Lung microvascular endothelial cell (primary cell): ENCODE data around the gene KLHL28. TPM values are rescaled to one million over a fixed set of nuclear protein-coding genes. Genes with fewer than 3 reads are reported as not detected.
"Not testable (repeated sequence)": the region's sequence is repeated elsewhere in the genome, so short reads cannot be mapped to it uniquely, and the experiment has no call there.

ENCODE experiments used
- DNase-seq, 2 donors: peaks; one replicate each; pipeline versions ENCODE4 v3.0.0 to v3.0.0-alpha.2; 2010; ENCODE audit warnings: low read depth in 2 of 2
- total RNA-seq: library from RNA; depleted of rRNA; stranded (reverse); fragments of >200 nt; gene quantifications from 2 replicates; pipeline ENCODE4 v1.2.1, GENCODE V29; 2014

Gene KLHL28
- total RNA-seq, 1 donor from 2014 or later, result 9.3 TPM

DNA sequence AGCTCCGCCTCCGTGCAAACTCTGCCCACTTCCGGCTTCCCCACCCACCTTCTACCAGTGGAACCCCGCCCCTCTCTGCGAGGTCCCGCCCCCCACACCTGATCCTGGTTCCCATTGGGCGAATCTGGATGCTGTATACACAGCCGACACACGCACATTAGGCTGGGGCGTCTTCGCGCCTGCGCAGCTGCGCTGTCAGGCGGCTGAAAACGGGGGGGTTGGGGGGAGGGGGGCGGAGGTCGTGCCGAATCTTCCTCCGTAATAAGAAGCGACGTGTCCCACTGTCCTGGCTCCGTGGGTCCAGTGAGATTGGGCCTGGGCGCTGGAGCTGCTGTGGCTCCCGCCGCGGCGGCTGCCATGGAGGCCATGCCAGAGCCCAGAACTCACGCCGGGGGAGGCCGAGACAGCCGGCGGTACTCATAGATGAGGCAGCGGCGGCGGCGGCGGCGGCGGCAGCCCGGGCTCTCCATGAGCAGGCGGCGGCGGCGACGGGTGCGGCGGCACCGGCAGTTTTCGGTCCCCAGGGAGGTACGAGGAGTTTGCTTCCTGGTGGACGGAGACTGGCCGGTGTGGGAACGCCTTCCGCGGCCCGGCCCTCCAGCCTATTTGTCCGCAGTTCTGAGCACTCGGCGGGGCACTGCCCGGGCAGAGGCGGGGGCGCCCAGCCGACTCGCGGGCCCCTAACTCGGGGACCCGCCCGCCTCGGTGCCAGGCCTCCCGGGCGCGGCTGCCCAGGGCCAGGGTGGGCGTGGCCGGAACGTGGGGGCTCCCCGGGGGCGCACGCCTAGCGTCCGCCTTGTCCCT is 64.5 kb downstream of the KLHL28 start:
- peak; percentile 98 for DNase-seq

DNA sequence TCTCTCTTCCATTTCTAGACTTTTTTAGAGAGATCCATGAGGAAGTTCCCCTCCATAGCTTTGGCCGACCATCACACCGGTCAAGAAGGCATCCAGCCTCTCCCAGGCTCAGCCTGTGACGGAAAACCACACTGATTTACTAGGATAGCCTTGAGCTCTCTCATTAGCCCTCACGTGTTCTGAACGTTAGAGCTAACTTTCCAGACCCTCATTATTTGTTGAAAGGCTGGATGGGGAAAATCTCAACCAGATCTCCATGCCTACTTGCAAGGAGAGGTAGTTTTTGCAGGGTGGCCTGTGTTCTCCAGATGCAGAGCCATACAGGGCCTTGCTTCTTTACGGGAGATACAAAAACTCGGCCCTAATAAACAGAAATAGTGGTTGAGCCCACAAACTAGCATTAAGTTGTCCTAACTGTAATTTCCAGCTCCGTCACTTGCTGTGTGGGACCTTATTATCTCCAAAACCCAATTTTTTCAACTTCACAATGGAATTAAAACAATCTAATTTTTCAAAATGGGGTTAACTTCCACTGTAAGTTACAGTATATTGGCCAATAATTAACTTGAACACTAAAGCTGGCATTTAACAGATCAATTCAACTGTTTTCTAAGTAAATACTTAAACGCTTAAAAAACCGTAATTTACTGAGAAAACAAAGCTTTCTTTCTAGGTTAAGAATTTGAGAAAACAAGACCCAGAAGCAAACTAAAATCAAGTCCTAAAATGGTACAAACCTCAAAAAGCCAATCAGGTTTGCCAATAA is 65.3 kb downstream of the KLHL28 start:
- DNase-seq, result no peak

DNA sequence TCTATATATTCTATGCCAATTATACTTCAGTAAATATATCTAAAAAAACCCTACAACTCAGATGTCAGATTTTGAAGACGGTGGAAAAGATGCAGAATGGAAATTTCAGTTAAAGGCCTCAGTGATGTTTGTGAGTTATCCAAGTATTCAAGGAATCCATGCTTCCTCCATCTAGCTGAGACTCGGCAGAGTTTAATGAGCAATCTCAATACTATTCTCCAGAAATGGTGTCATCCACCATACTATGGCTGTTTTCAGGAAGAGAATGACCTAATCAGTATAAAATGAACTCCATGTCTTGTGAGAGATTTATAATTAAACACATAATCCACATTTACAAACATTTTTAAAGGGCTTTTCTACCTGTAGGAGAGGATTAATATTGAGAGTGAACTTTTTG is 66.0 kb downstream of the KLHL28 start:
- DNase-seq, result peak in 1 of 2 donors; percentile 54

DNA sequence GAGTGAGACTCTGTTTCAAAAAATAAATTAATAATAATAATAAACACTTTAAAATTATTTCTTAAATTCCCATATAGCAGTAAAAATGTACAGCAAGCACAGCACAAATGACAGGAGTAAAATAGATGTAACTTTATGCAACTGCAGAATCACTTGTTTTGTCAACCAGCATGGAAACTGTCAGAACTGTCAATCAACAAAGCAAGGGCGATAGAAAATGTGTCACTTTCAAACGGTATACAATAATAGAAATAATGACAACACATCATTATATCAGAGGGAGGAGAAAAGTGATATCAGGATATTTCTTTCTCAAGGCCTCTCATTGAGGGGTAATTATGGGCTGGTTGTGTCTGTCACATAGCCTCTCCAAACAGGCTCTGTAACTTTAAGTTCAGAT is 68.2 kb downstream of the KLHL28 start:
- DNase-seq, result no peak

DNA sequence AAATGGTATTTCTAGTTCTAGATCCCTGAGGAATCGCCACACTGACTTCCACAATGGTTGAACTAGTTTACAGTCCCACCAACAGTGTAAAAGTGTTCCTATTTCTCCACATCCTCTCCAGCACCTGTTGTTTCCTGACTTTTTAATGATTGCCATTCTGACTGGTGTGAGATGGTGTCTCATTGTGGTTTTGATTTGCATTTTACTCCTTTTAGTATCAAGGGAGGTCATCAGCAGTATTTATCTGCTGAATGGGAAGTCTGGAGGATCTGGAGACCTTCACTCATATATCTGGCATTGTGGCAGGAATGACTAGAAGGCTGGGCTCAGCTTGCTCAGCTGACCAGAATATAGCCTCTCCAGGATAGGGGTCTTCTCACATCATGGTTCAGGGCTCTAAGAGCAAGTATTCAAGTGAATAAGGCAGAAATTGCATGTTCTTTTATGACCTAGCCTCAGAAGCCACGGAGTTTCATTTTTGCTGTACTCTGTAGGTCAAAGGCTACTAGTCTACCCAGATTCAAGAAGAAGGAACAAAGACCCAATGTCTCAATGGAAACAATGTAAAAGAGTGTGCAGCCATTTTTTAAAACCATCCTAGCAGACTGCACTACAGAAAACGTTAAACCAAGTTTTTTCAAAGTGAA is 69.9 kb downstream of the KLHL28 start:
- DNase-seq, result not testable (repeated sequence)

DNA sequence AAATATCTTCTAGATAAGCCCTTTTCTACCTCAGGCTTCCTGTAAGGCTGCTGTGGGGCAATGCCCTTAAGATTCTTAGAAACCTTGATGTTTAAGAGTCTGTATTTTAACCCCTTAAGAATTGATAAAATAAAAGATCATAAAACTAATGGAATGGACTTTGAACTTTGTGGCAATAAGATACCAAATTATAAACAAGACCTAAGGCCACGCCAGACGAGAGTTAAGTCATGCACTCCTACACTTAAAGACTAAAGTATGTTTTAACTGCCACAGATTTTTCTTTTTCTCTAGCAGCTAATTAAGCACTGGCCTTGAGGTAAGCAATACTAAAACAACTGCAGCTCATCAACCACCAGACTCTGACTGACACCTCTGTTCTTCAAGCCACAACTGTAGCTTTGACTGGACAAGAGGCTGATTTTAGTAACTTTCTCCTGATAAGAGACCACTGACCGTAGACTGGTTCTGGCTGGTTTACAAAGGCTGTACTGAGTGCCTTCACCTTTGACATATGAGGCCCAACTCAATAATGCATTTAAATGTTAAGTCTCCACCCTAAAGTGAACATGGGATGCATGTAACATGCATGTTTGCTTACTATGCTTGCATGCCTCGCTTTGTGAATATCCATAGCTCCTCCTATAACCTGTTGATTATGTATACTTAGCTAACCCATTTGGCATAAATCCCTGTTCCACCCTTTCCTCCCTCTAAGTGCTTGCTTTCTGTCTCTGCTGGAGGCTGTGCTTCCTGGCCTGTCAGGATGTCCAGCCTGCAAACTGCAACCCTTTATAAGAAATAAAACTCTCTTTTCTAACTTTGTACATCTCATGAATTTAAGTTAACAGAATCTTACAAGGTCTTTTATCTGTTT is 71.9 kb downstream of the KLHL28 start:
- DNase-seq, result no peak

DNA sequence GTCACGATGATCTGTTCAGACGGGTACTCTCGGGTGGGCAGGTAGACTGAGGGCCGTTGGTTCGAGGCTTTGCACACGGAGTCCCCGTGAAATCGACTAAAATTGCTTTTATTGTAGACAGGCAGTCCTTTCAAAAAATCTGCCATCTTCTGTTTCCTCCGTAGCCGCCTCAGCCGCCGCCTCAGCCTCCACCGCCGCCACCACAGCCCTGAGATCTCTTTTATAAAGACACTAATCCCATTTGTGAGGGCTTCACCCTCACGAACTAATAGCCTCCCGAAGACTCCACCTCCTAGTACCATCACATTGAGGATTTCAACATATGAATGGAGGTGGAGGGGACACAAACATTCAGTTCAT is 74.2 kb downstream of the KLHL28 start:
- DNase-seq, result no peak

DNA sequence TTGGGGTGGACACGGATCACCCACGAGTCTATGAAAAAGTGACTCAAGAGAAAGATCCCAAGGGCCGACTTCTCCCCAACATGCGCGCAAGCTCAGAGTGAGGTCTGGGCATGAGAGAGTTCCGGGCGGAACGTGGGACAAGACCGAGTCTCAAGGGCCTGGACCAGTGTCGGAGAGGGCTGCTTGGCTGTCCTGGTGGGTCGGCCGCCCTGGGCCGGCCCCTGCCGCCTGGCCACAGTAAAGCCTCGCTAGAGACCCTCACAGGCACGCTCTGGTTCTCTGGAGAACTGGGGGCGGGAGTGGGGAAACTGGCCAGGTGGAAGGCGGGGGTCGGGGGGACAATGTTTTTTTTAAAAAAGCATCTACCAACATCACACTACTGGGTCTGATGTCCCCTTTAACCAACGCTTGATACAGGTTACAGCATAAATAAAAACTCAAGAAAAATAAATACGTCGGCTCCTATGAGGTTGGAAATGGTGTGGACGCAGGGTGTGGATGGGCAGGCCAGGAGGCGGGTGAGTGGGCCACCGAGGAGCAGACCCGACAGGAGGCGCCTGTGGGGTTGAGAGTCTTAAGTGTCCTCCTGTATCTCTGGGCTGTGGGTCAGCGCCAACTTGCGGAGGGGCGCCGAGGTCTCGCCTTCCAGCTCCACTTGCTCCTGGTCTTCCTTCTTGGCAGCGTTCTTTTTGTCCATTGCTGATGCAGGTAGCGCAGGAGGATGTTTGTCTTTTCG is 74.7 kb downstream of the KLHL28 start:
- DNase-seq, result no peak

DNA sequence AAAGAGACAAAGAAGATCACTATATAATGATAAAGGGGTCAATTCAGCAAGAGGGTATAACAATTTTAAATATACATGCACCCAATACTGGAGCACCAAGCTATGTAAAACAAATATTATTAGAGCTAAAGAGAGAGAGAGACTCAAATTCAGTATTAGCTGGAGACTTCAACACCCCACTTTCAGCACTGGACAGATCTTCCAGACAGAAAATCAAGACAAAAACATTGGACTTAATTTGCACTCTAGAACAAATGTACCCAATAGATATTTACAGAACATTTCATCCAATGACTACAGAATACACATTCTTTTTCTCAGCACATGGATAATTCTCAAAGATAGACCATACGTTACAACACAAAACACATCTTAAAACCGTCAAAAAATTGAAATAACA is 81.0 kb downstream of the KLHL28 start:
- DNase-seq, result no peak

Other genes with a start within 250 kb of the KLHL28 start
- gene TOGARAM1, start 243 bp upstream of the KLHL28 start, total RNA-seq, result 7.8 and 15.1 TPM in 2 replicates
- gene PRPF39, start 122.2 kb upstream of the KLHL28 start, total RNA-seq, result 12.6 and 17.7 TPM in 2 replicates
- gene FKBP3, start 172.5 kb upstream of the KLHL28 start, total RNA-seq, result 19.8 and 20.0 TPM in 2 replicates
- gene FANCM, start 174.0 kb upstream of the KLHL28 start, total RNA-seq, result 6.3 and 6.5 TPM in 2 replicates